Right atrium auricular region (tissue), 2 donors: ENCODE measurements around the gene RTN4R. TPM values are rescaled to one million over a fixed set of nuclear protein-coding genes. Genes with fewer than 3 reads are reported as not detected.

Source experiments
- DNase-seq: peaks from one replicate; pipeline ENCODE4 v3.0.0-alpha.2; 2019; ENCODE audit warnings: low spot score
- H3K27ac ChIP-seq, 2 donors: fragments of 200-600 bp; sonication (generic); 1 replicate in 1 of 2; 2 replicates in 1 of 2; pipeline ENCODE4 v1.5.1; 2016 to 2019
- H3K27me3 ChIP-seq, 2 donors: fragments of 200-600 bp; sonication (generic); one replicate each; pipeline versions ENCODE4 v1.5.1 to v1.6.0; 2017 to 2019
- H3K36me3 ChIP-seq: fragments of 200-600 bp; sonication (generic); one replicate; pipeline ENCODE4 v1.5.1; 2016
- H3K4me1 ChIP-seq, 2 donors: fragments of 200-600 bp; sonication (generic); one replicate each; pipeline versions ENCODE4 v1.5.1 to v1.6.0; 2017 to 2019
- H3K4me3 ChIP-seq, 2 donors: fragments of 200-600 bp; sonication (generic); 1 replicate in 1 of 2; 2 replicates in 1 of 2; pipeline ENCODE4 v1.5.1; 2017 to 2019; ENCODE audit warnings: mild to moderate bottlenecking in 1 of 2, moderate library complexity in 1 of 2
- H3K9me3 ChIP-seq, 2 donors: fragments of 200-600 bp; sonication (generic); one replicate each; pipeline ENCODE4 v1.5.1; 2019
- total RNA-seq, 2 donors: library from RNA; depleted of rRNA; stranded (reverse); fragments of >200 nt; gene quantifications; one replicate each; pipeline ENCODE4 v1.1.0, GENCODE V29; 2016
- TF ChIP-seq, protein P1 (sequence below), 2 donors: fragments of 200-600 bp; sonication (generic); IDR thresholded peaks; one replicate each; pipeline ENCODE4 v1.5.1; 2019; ENCODE audit warnings: antibody characterized with exemption in 2 of 2

The RTN4R gene
- total RNA-seq, 2 donors from 2014 or later, result 1.0 to 2.0 TPM

DNA sequence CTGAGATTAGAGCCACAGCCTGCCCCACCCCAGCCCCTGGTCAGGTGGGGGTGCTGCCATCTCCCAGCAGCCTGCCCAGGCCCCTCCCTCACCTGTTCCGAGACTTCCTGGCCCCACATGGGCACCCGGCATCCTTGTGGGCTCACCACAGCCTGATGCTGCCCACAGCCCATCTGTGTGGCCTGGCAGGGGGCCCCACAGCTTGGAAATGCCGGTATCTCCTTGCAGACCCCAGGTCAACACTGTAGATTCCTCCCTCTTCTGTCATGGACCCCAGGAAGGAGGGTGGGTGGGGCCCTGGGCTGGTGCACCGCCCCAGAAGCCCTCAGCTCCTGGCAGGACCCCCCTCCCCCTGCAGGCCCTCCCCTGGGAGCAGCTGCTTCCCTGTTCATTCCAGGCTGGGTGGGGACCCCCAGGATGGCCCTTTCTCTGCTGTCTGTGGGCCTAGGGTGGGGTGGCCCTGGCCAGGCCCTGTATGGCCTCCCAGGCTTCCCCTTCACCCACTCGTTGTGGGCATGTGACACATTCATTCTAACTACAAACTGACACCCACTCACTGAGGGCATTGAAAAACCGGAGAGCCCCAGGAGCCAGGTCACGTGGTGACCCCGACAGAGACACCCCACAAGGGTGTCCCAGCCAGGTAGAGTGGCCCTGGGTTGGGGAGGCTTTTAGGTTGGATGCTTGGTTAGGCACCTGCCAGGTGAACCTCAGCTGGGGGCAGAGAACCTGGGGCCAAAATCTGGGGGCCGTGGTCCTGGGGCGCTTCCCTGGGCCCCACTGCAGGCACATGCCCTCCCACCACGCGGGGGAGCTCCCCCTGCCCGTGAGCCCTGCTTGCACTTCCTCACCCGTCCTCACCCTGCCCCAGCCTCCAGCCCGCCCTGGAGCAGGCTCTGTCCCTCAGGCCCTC, 73.2 kb downstream of the RTN4R start:
- TF ChIP-seq, protein P1, sequence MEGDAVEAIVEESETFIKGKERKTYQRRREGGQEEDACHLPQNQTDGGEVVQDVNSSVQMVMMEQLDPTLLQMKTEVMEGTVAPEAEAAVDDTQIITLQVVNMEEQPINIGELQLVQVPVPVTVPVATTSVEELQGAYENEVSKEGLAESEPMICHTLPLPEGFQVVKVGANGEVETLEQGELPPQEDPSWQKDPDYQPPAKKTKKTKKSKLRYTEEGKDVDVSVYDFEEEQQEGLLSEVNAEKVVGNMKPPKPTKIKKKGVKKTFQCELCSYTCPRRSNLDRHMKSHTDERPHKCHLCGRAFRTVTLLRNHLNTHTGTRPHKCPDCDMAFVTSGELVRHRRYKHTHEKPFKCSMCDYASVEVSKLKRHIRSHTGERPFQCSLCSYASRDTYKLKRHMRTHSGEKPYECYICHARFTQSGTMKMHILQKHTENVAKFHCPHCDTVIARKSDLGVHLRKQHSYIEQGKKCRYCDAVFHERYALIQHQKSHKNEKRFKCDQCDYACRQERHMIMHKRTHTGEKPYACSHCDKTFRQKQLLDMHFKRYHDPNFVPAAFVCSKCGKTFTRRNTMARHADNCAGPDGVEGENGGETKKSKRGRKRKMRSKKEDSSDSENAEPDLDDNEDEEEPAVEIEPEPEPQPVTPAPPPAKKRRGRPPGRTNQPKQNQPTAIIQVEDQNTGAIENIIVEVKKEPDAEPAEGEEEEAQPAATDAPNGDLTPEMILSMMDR (IDR thresholded peaks at IDR 0.05), result no peak
- DNase-seq, result no peak
- no peaks in the 10 kb centered on the region for H3K27me3 ChIP-seq
- H3K4me3 ChIP-seq, result no peak overlapping the region
- H3K9me3 ChIP-seq, result no peaks in the 10 kb centered on the region
- H3K36me3 ChIP-seq, result no peaks in the 10 kb centered on the region
- no peak overlapping the region for H3K27ac ChIP-seq
- no peaks in the 10 kb centered on the region for H3K4me1 ChIP-seq

GRCh38 chr22:20193761-20194494, 74.2 kb downstream of the RTN4R start:
- no peak overlapping the region for H3K4me3 ChIP-seq
- H3K9me3 ChIP-seq, result no peaks in the 10 kb centered on the region
- TF ChIP-seq, protein P1 (IDR thresholded peaks at IDR 0.05), result no peak
- H3K27me3 ChIP-seq, result no peaks in the 10 kb centered on the region
- DNase-seq, result no peak
- H3K27ac ChIP-seq, result no peak overlapping the region
- no peaks in the 10 kb centered on the region for H3K4me1 ChIP-seq
- H3K36me3 ChIP-seq, result no peaks in the 10 kb centered on the region

DNA sequence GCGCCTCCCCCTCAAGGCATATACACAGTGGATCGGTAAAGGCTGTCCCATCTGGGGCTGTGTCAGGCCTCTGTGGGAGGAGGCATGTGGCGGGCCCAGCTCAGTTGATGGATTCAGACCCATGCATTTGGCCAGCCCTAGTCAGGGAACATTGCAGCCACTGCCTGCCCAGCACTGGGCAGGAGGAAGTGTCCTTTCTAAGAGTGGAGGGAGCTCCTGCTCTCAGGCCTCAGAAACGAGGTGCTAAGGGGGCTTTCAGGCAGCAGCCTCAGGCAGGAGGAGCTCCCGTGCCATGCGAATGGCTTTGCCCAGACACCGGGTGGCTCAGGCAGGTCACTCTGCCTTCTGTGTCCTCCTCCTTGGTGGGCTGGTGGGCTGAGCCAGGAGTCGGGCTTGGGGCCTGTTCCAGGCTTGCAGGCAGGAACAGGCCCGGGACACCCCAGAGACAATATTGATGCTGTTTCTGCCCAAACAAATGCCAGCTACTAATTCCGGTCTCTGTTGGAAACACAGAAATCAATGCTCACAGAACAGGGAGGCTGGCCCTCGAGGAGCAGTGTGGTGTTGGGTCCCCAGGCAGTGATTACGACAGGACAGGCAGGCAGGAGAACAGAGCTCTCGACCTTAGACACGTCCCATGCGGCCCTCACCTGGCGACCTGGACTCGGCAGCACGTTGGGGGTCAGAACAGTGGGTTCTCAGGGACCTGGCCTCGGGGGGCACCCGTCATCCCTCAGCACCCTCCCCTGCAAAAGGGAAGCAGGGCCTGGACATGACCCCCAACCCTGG, 75.0 kb downstream of the RTN4R start:
- H3K36me3 ChIP-seq, result no peaks in the 10 kb centered on the region
- DNase-seq, result no peak
- no peaks in the 10 kb centered on the region for H3K4me1 ChIP-seq
- no peak overlapping the region for H3K27ac ChIP-seq
- TF ChIP-seq, protein P1 (IDR thresholded peaks at IDR 0.05), result no peak
- no peaks in the 10 kb centered on the region for H3K27me3 ChIP-seq
- H3K4me3 ChIP-seq, result no peak overlapping the region
- no peaks in the 10 kb centered on the region for H3K9me3 ChIP-seq

DNA sequence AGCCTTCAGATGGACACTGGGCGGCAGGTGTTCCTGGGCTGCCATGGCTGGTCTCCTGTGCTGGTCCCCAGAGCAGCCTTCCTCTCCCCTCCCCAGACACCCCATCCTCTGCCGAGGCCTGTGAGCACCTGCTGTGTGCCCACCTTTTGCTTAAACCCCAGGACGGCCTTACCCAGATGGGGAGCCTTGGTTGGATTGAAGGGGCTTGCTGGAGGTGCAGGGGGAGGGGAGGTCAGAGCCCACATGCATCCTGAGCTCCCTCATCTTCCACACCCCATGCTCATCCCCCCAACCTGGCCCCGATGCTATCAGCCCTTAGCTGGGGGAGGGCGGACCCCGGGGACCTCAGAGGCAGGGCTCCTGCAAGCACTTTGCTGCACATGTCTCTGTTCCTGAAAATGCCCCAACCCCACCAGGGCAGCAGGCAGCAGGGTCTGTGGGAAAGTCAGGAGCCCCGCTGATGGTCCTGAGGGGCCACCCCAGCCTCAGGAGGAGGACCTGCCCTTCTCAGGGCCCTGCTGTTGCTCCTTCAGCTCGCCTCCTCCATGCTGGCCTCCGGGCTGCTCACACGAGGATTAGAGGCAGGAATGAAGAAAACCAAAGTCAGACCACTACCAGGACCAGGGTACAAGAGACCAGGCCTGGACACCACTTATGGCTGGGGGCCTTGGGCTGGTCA, 75.7 kb downstream of the RTN4R start:
- no peaks in the 10 kb centered on the region for H3K9me3 ChIP-seq
- H3K27ac ChIP-seq, result no peak overlapping the region
- H3K27me3 ChIP-seq, result no peaks in the 10 kb centered on the region
- TF ChIP-seq, protein P1 (IDR thresholded peaks at IDR 0.05), result no peak
- no peaks in the 10 kb centered on the region for H3K4me1 ChIP-seq
- no peaks in the 10 kb centered on the region for H3K36me3 ChIP-seq
- H3K4me3 ChIP-seq, result no peak overlapping the region
- DNase-seq, result no peak

- Histone ChIP-seq H3K4me1 (no peaks in the 10 kb centered on the region), H3K9me3 (no peaks in the 10 kb centered on the region), H3K4me3 (no peak overlapping the region), H3K36me3 (no peaks in the 10 kb centered on the region), H3K27me3 (no peaks in the 10 kb centered on the region), H3K27ac (no peak overlapping the region)
- TF ChIP-seq, protein P1 (IDR thresholded peaks at IDR 0.05), result no peak
- no peak for DNase-seq
Observed at GRCh38 chr22:20191803-20192202, 76.3 kb downstream of the RTN4R start.
